ENCODE results near the gene PAK4.

PAK4 gene

GRCh38 chr19:39193803-39194202 is 68.2 kb downstream of the PAK4 start:
- Histone ChIP-seq H3K79me2 (ENCODE audit: insufficient read depth, low read length) (no peaks in the 10 kb centered on the region), H3K9ac (ENCODE audit: low read length) (no peak overlapping the region), H4K20me1 (ENCODE audit: low read depth, low read length) (no peaks in the 10 kb centered on the region), H3K9me2 (replicated peaks; ENCODE audit: insufficient read depth, low read length) (no peaks in the 10 kb centered on the region), H3K9me3 (ENCODE audit: insufficient read depth, low read length) (no peaks in the 10 kb centered on the region), H3K36me3 (ENCODE audit: low read length) (no peaks in the 10 kb centered on the region), H2AFZ (ENCODE audit: low read depth, low read length, severe bottlenecking) (no peak overlapping the region), H3F3A (ENCODE audit: insufficient read depth) (no peaks in the 10 kb centered on the region), H3K27ac (ENCODE audit: low read depth, low read length) (no peak overlapping the region), H3K27me3 (ENCODE audit: low read length) (no peaks in the 10 kb centered on the region), H3K4me2 (ENCODE audit: low read depth, low read length, poor library complexity, severe bottlenecking) (no peak overlapping the region), H3K4me3 (ENCODE audit: insufficient read depth, low read length, poor library complexity, severe bottlenecking) (no peak overlapping the region)
- no peak for TF ChIP-seq EZH2phosphoT487 (conservative IDR thresholded peaks at IDR 0.05; ENCODE audit: low read length)
- TF ChIP-seq CTCF (IDR thresholded peaks at IDR 0.05; ENCODE audit: insufficient read depth, low read length, poor library complexity, severe bottlenecking) = no peak

- H2AFZ ChIP-seq (ENCODE audit: low read depth, low read length, severe bottlenecking) = no peak overlapping the region
- no peaks in the 10 kb centered on the region for H3K79me2 ChIP-seq (ENCODE audit: insufficient read depth, low read length)
- H3K36me3 ChIP-seq (ENCODE audit: low read length) = no peaks in the 10 kb centered on the region
- no peak overlapping the region for H3K4me2 ChIP-seq (ENCODE audit: low read depth, low read length, poor library complexity, severe bottlenecking)
- no peaks in the 10 kb centered on the region for H3F3A ChIP-seq (ENCODE audit: insufficient read depth)
- no peak overlapping the region for H3K27ac ChIP-seq (ENCODE audit: low read depth, low read length)
- H3K27me3 ChIP-seq (ENCODE audit: low read length) = no peaks in the 10 kb centered on the region
- H3K9me2 ChIP-seq (replicated peaks; ENCODE audit: insufficient read depth, low read length) = no peaks in the 10 kb centered on the region
- H3K9ac ChIP-seq (ENCODE audit: low read length) = no peak overlapping the region
- H3K9me3 ChIP-seq (ENCODE audit: insufficient read depth, low read length) = no peaks in the 10 kb centered on the region
- no peak overlapping the region for H3K4me3 ChIP-seq (ENCODE audit: insufficient read depth, low read length, poor library complexity, severe bottlenecking)
- H4K20me1 ChIP-seq (ENCODE audit: low read depth, low read length) = no peaks in the 10 kb centered on the region
- TF ChIP-seq CTCF (IDR thresholded peaks at IDR 0.05; ENCODE audit: insufficient read depth, low read length, poor library complexity, severe bottlenecking) (no peak), EZH2phosphoT487 (conservative IDR thresholded peaks at IDR 0.05; ENCODE audit: low read length) (no peak)
Observed at GRCh38 chr19:39194832-39195542, 69.4 kb downstream of the PAK4 start.

GRCh38 chr19:39195755-39196154 is 70.2 kb downstream of the PAK4 start:
- Histone ChIP-seq H3K79me2 (ENCODE audit: insufficient read depth, low read length) (no peaks in the 10 kb centered on the region), H3K4me3 (ENCODE audit: insufficient read depth, low read length, poor library complexity, severe bottlenecking) (no peak overlapping the region), H3K9me2 (replicated peaks; ENCODE audit: insufficient read depth, low read length) (no peaks in the 10 kb centered on the region), H3K27me3 (ENCODE audit: low read length) (no peaks in the 10 kb centered on the region), H3K4me2 (ENCODE audit: low read depth, low read length, poor library complexity, severe bottlenecking) (no peak overlapping the region), H3F3A (ENCODE audit: insufficient read depth) (no peaks in the 10 kb centered on the region), H3K9me3 (ENCODE audit: insufficient read depth, low read length) (no peaks in the 10 kb centered on the region), H2AFZ (ENCODE audit: low read depth, low read length, severe bottlenecking) (no peak overlapping the region), H4K20me1 (ENCODE audit: low read depth, low read length) (no peaks in the 10 kb centered on the region), H3K36me3 (ENCODE audit: low read length) (no peaks in the 10 kb centered on the region), H3K27ac (ENCODE audit: low read depth, low read length) (no peak overlapping the region), H3K9ac (ENCODE audit: low read length) (no peak overlapping the region)
- no peak for TF ChIP-seq CTCF (IDR thresholded peaks at IDR 0.05; ENCODE audit: insufficient read depth, low read length, poor library complexity, severe bottlenecking)
- no peak for TF ChIP-seq EZH2phosphoT487 (conservative IDR thresholded peaks at IDR 0.05; ENCODE audit: low read length)

All from SU-DHL-6 (cell line).